HepG2 (cell line): ENCODE measurements around the gene NRSN2. TPM values are rescaled to one million over a fixed set of nuclear protein-coding genes. Genes with fewer than 3 reads are reported as not detected.

ENCODE experiments used
- CHD2 ChIP-seq: IDR thresholded peaks from 2 replicates; pipeline ENCODE4 v1.6.1; 2011; ENCODE audit warnings: low read depth, low read length, improper control_type of control experiment
- DNMT3B ChIP-seq: conservative IDR thresholded peaks from 2 replicates; pipeline ENCODE4 v1.6.1; 2016; ENCODE audit warnings: missing biosample characterization, control low read depth
- IRX3 ChIP-seq: sonication (generic); formaldehyde crosslinking; IDR thresholded peaks from 2 replicates; pipeline ENCODE4 v1.8.1; 2023; ENCODE audit warnings: mild to moderate bottlenecking, low read depth, missing genetic modification reagents, borderline replicate concordance
- NR2C2 ChIP-seq: sonication (generic); formaldehyde crosslinking; IDR thresholded peaks from 2 replicates; pipeline ENCODE4 v1.4.0; 2020; ENCODE audit warnings: missing genetic modification reagents, mild to moderate bottlenecking, moderate library complexity, borderline replicate concordance
- SSRP1 ChIP-seq: IDR thresholded peaks from 2 replicates; pipeline ENCODE4 v1.6.1; 2016; ENCODE audit warnings: control low read depth
- TOE1 ChIP-seq: sonication (generic); formaldehyde crosslinking; IDR thresholded peaks from 2 replicates; pipeline ENCODE4 v1.4.0; 2020; ENCODE audit warnings: mild to moderate bottlenecking, missing genetic modification reagents
- ZNF260 ChIP-seq: sonication (generic); formaldehyde crosslinking; IDR thresholded peaks from 2 replicates; pipeline ENCODE4 v1.4.0; 2020; ENCODE audit warnings: missing genetic modification reagents, low read depth, mild to moderate bottlenecking, borderline replicate concordance
- ZNF30 ChIP-seq: sonication (generic); formaldehyde crosslinking; IDR thresholded peaks from 2 replicates; pipeline ENCODE4 v1.5.0; 2020; ENCODE audit warnings: mild to moderate bottlenecking, missing genetic modification reagents
- ZNF383 ChIP-seq: sonication (generic); formaldehyde crosslinking; IDR thresholded peaks from 2 replicates; pipeline ENCODE4 v1.4.0; 2020; ENCODE audit warnings: missing genetic modification reagents, mild to moderate bottlenecking, borderline replicate concordance
- ZNF564 ChIP-seq: sonication (generic); formaldehyde crosslinking; IDR thresholded peaks from 2 replicates; pipeline ENCODE4 v1.8.1; 2023; ENCODE audit warnings: mild to moderate bottlenecking, missing genetic modification reagents
- ZNF674 ChIP-seq: sonication (generic); formaldehyde crosslinking; IDR thresholded peaks from 2 replicates; pipeline ENCODE4 v1.5.0; 2020; ENCODE audit warnings: low read depth, mild to moderate bottlenecking, missing genetic modification reagents
- ZNF83 ChIP-seq: sonication (generic); formaldehyde crosslinking; IDR thresholded peaks from 2 replicates; pipeline ENCODE4 v1.4.0; 2020; ENCODE audit warnings: missing genetic modification reagents, mild to moderate bottlenecking, borderline replicate concordance
- ZNF878 ChIP-seq: sonication (generic); formaldehyde crosslinking; IDR thresholded peaks from 2 replicates; pipeline ENCODE4 v1.8.1; 2023; ENCODE audit warnings: mild to moderate bottlenecking, missing genetic modification reagents, moderate library complexity
- polyA plus RNA-seq, 8 experiments: library from polyadenylated mRNA; depleted of rRNA in 3 of 8; stranded (reverse) in 7 of 8; unstranded in 1 of 8; fragments of >200 nt; fragmentation: Illumina TruSeq in 4 of 8; extraction: Trizol in 4 of 8; gene quantifications; 2 replicates each; pipeline versions ENCODE4 v1.2.1 to v1.2.3, GENCODE V29; 2011 to 2016; ENCODE audit warnings: low read depth in 4 of 8, missing spikeins in 1 of 8, mixed read lengths in 1 of 8; ENCODE audit not compliant: insufficient read depth in 1 of 8
- total RNA-seq, 5 experiments: library from RNA; depleted of rRNA; stranded (reverse); fragments of >200 nt; fragmentation: Illumina TruSeq; extraction: Trizol; gene quantifications; 2 replicates each; pipeline ENCODE4 v1.2.3, GENCODE V29; 2016; ENCODE audit warnings: low read depth in 1 of 5
- TF ChIP-seq, protein P1 (sequence below), 2 experiments: sonication (generic) in 1 of 2; formaldehyde crosslinking in 1 of 2; IDR thresholded peaks; 2 replicates each; pipeline versions ENCODE4 v1.4.0 to v1.6.1; 2016 to 2020; ENCODE audit warnings: borderline replicate concordance in 1 of 2, low read depth in 1 of 2, mild to moderate bottlenecking in 1 of 2, missing genetic modification reagents in 1 of 2
- TF ChIP-seq, protein P2 (sequence below): sonication (generic); formaldehyde crosslinking; IDR thresholded peaks from 2 replicates; pipeline ENCODE4 v1.4.0; 2020; ENCODE audit warnings: missing genetic modification reagents
- TF ChIP-seq, protein P3 (sequence below): sonication (generic); formaldehyde crosslinking; IDR thresholded peaks from 2 replicates; pipeline ENCODE4 v1.4.0; 2020; ENCODE audit warnings: missing genetic modification reagents, borderline replicate concordance
- TF ChIP-seq, protein P4 (sequence below): sonication (generic); formaldehyde crosslinking; IDR thresholded peaks from 2 replicates; pipeline ENCODE4 v1.9.0; 2022; ENCODE audit warnings: missing genetic modification reagents, mild to moderate bottlenecking, borderline replicate concordance

The NRSN2 gene
- total and polyA plus RNA-seq, 2 of the 13 experiments (the other 11 are each of a cell fraction or from before 2014, with no cell fraction given), result 32.3 to 49.4 TPM

DNA sequence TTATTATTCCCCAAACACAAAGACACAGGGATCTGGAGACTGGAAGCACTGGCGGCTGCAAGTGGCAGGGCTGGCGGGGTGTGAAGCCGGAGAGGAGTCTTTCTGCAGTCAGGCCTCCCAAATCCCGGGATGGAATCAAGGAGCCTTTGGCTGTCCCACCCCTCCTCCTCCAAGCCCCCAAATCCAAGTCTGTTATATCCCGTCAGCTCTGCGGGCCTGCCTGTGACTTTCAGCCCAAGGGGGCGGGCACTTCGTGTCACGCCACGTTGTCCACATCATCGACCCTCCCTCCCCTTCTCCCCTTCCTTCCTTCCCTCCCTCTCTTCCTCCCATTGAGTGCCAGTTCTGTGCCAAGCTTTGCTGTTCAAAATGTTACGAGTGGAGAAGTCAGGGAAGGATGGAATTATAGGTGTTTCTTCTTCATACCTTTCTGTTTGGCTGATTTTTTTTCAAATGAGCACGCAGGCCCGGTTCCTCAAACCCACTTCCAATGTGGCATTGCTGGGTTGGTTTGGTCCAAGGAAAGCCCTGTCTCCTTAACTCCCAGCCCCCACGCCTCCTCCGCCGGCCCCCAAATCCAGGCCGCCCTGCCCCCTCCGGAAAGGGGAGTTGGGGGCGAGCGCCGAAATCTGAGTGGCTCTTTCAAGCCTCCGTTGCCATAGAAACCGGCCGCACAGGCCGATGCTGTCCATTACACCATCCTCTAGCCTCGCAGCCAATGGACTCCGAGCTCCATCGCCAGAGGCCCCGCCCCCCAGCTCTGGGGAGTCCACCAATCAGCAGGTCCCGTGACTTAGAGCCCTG, 36.9 kb upstream of the NRSN2 start (continued):
- TF ChIP-seq, protein P1, sequence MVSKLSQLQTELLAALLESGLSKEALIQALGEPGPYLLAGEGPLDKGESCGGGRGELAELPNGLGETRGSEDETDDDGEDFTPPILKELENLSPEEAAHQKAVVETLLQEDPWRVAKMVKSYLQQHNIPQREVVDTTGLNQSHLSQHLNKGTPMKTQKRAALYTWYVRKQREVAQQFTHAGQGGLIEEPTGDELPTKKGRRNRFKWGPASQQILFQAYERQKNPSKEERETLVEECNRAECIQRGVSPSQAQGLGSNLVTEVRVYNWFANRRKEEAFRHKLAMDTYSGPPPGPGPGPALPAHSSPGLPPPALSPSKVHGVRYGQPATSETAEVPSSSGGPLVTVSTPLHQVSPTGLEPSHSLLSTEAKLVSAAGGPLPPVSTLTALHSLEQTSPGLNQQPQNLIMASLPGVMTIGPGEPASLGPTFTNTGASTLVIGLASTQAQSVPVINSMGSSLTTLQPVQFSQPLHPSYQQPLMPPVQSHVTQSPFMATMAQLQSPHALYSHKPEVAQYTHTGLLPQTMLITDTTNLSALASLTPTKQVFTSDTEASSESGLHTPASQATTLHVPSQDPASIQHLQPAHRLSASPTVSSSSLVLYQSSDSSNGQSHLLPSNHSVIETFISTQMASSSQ (IDR thresholded peaks at IDR 0.05; ENCODE audit: low read depth), result no peak
- TF ChIP-seq, protein P1 (CRISPR knock-in tag; IDR thresholded peaks at IDR 0.05; ENCODE audit: borderline replicate concordance), result peak; percentile 30; the same call in 1 of the 2 replicates
- no peak for TF ChIP-seq ZNF564
- no peak for TF ChIP-seq NR2C2 (CRISPR knock-in tag)
- no peak for TF ChIP-seq ZNF878 (CRISPR knock-in tag)
- no peak for TF ChIP-seq DNMT3B
- no peak for TF ChIP-seq TOE1 (CRISPR knock-in tag)
- no peak for TF ChIP-seq ZNF30 (CRISPR knock-in tag)
- TF ChIP-seq, protein P2, sequence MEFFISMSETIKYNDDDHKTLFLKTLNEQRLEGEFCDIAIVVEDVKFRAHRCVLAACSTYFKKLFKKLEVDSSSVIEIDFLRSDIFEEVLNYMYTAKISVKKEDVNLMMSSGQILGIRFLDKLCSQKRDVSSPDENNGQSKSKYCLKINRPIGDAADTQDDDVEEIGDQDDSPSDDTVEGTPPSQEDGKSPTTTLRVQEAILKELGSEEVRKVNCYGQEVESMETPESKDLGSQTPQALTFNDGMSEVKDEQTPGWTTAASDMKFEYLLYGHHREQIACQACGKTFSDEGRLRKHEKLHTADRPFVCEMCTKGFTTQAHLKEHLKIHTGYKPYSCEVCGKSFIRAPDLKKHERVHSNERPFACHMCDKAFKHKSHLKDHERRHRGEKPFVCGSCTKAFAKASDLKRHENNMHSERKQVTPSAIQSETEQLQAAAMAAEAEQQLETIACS (CRISPR knock-in tag), result no peak
- TF ChIP-seq, protein P3, sequence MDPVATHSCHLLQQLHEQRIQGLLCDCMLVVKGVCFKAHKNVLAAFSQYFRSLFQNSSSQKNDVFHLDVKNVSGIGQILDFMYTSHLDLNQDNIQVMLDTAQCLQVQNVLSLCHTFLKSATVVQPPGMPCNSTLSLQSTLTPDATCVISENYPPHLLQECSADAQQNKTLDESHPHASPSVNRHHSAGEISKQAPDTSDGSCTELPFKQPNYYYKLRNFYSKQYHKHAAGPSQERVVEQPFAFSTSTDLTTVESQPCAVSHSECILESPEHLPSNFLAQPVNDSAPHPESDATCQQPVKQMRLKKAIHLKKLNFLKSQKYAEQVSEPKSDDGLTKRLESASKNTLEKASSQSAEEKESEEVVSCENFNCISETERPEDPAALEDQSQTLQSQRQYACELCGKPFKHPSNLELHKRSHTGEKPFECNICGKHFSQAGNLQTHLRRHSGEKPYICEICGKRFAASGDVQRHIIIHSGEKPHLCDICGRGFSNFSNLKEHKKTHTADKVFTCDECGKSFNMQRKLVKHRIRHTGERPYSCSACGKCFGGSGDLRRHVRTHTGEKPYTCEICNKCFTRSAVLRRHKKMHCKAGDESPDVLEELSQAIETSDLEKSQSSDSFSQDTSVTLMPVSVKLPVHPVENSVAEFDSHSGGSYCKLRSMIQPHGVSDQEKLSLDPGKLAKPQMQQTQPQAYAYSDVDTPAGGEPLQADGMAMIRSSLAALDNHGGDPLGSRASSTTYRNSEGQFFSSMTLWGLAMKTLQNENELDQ, result no peak
- no peak for TF ChIP-seq ZNF83 (CRISPR knock-in tag)
- TF ChIP-seq ZNF674 (CRISPR knock-in tag), result no peak
- TF ChIP-seq, protein P4, sequence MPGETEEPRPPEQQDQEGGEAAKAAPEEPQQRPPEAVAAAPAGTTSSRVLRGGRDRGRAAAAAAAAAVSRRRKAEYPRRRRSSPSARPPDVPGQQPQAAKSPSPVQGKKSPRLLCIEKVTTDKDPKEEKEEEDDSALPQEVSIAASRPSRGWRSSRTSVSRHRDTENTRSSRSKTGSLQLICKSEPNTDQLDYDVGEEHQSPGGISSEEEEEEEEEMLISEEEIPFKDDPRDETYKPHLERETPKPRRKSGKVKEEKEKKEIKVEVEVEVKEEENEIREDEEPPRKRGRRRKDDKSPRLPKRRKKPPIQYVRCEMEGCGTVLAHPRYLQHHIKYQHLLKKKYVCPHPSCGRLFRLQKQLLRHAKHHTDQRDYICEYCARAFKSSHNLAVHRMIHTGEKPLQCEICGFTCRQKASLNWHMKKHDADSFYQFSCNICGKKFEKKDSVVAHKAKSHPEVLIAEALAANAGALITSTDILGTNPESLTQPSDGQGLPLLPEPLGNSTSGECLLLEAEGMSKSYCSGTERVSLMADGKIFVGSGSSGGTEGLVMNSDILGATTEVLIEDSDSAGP (CRISPR knock-in tag), result peak; percentile 90
- no peak for TF ChIP-seq ZNF383
- no peak for TF ChIP-seq SSRP1 (CRISPR knock-in tag)
- TF ChIP-seq ZNF260 (CRISPR knock-in tag), result no peak
- TF ChIP-seq IRX3, result no peak
- peak; percentile 40; the same call in 1 of the 2 replicates for TF ChIP-seq CHD2
